ENCODE measurements around the gene EIF4G3.

EIF4G3 gene

GRCh38 chr1:21052034-21052433 lies 124.7 kb downstream of the EIF4G3 start:
- TF ChIP-seq CTCF (conservative IDR thresholded peaks at IDR 0.05; ENCODE audit: low read depth, low read length): no peak
- Histone ChIP-seq H3K27me3 (ENCODE audit: insufficient read depth, low read depth) (no peaks in the 10 kb centered on the region), H3K36me3 (ENCODE audit: insufficient read depth) (no peaks in the 10 kb centered on the region), H3K9ac (no peak overlapping the region), H3K4me3 (IDR thresholded peaks at IDR 0.05; ENCODE audit: insufficient read depth, low read depth, low read length) (no peak overlapping the region), H3K4me2 (no peak overlapping the region), H4K20me1 (ENCODE audit: insufficient read depth) (no peaks in the 10 kb centered on the region), H3K27ac (no peak overlapping the region), H3K79me2 (ENCODE audit: insufficient read depth, low read depth) (no peaks in the 10 kb centered on the region), H2AFZ (ENCODE audit: low read depth) (no peak overlapping the region), H3K4me1 (ENCODE audit: low read depth, poor library complexity, severe bottlenecking) (no peaks in the 10 kb centered on the region)

GRCh38 chr1:21051177-21051825 lies 125.4 kb downstream of the EIF4G3 start:
- Histone ChIP-seq H3K4me2 (no peak overlapping the region), H3K27ac (no peak overlapping the region), H4K20me1 (ENCODE audit: insufficient read depth) (no peaks in the 10 kb centered on the region), H3K4me3 (IDR thresholded peaks at IDR 0.05; ENCODE audit: insufficient read depth, low read depth, low read length) (no peak overlapping the region), H2AFZ (ENCODE audit: low read depth) (no peak overlapping the region), H3K27me3 (ENCODE audit: insufficient read depth, low read depth) (no peaks in the 10 kb centered on the region), H3K4me1 (ENCODE audit: low read depth, poor library complexity, severe bottlenecking) (no peaks in the 10 kb centered on the region), H3K79me2 (ENCODE audit: insufficient read depth, low read depth) (no peaks in the 10 kb centered on the region), H3K36me3 (ENCODE audit: insufficient read depth) (no peaks in the 10 kb centered on the region), H3K9ac (no peak overlapping the region)
- TF ChIP-seq CTCF (conservative IDR thresholded peaks at IDR 0.05; ENCODE audit: low read depth, low read length): no peak

- H3K9ac ChIP-seq: no peak overlapping the region
- H3K4me2 ChIP-seq: no peak overlapping the region
- H3K27me3 ChIP-seq (ENCODE audit: insufficient read depth, low read depth): no peaks in the 10 kb centered on the region
- TF ChIP-seq CTCF (conservative IDR thresholded peaks at IDR 0.05; ENCODE audit: low read depth, low read length): no peak
- no peak overlapping the region for H3K27ac ChIP-seq
- no peaks in the 10 kb centered on the region for H4K20me1 ChIP-seq (ENCODE audit: insufficient read depth)
- H3K4me3 ChIP-seq (IDR thresholded peaks at IDR 0.05; ENCODE audit: insufficient read depth, low read depth, low read length): no peak overlapping the region
- H3K36me3 ChIP-seq (ENCODE audit: insufficient read depth): no peaks in the 10 kb centered on the region
- H3K4me1 ChIP-seq (ENCODE audit: low read depth, poor library complexity, severe bottlenecking): no peaks in the 10 kb centered on the region
- H2AFZ ChIP-seq (ENCODE audit: low read depth): no peak overlapping the region
- no peaks in the 10 kb centered on the region for H3K79me2 ChIP-seq (ENCODE audit: insufficient read depth, low read depth)
These were observed 126.7 kb downstream of the EIF4G3 start for GRCh38 chr1:21050031-21050430.

- no peak overlapping the region for H2AFZ ChIP-seq (ENCODE audit: low read depth)
- H3K4me2 ChIP-seq: no peak overlapping the region
- no peaks in the 10 kb centered on the region for H3K36me3 ChIP-seq (ENCODE audit: insufficient read depth)
- H4K20me1 ChIP-seq (ENCODE audit: insufficient read depth): no peaks in the 10 kb centered on the region
- no peaks in the 10 kb centered on the region for H3K4me1 ChIP-seq (ENCODE audit: low read depth, poor library complexity, severe bottlenecking)
- no peak for TF ChIP-seq CTCF (conservative IDR thresholded peaks at IDR 0.05; ENCODE audit: low read depth, low read length)
- no peaks in the 10 kb centered on the region for H3K79me2 ChIP-seq (ENCODE audit: insufficient read depth, low read depth)
- H3K4me3 ChIP-seq (IDR thresholded peaks at IDR 0.05; ENCODE audit: insufficient read depth, low read depth, low read length): no peak overlapping the region
- H3K9ac ChIP-seq: no peak overlapping the region
- no peaks in the 10 kb centered on the region for H3K27me3 ChIP-seq (ENCODE audit: insufficient read depth, low read depth)
- no peak overlapping the region for H3K27ac ChIP-seq
These were observed 128.2 kb downstream of the EIF4G3 start for GRCh38 chr1:21048462-21048861.
